ENCODE data around the gene PNKD.
"Not testable (repeated sequence)": the region's sequence is repeated elsewhere in the genome, so short reads cannot be mapped to it uniquely, and the experiment has no call there.

Gene PNKD

GRCh38 chr2:218292048-218293014, 22.0 kb downstream of the PNKD start, which contains the start of gene TMBIM1:
TMBIM1 (minus strand) TSS chr2:218292503; CDS start chr2:218282141, 10,362 bp downstream.
- DNase-seq (ENCODE audit: low read depth in 2 of 2) = peak; percentile 45 to 46

- DNase-seq (ENCODE audit: low read depth in 2 of 2) = no peak
These were observed 23.6 kb downstream of the PNKD start for GRCh38 chr2:218293715-218294429.

GRCh38 chr2:218294430-218295022, 24.2 kb downstream of the PNKD start:
- no peak for DNase-seq (ENCODE audit: low read depth in 2 of 2)

- DNase-seq (ENCODE audit: low read depth in 2 of 2) = no peak
These were observed 24.7 kb downstream of the PNKD start for GRCh38 chr2:218295029-218295428.

GRCh38 chr2:218296200-218296599, 25.9 kb downstream of the PNKD start:
- DNase-seq (ENCODE audit: low read depth in 2 of 2) = no peak

GRCh38 chr2:218296847-218297246, 26.5 kb downstream of the PNKD start:
- DNase-seq (ENCODE audit: low read depth in 2 of 2) = no peak

- no peak for DNase-seq (ENCODE audit: low read depth in 2 of 2)
These were observed 28.1 kb downstream of the PNKD start for GRCh38 chr2:218298314-218298875.

- DNase-seq (ENCODE audit: low read depth in 2 of 2) = no peak
These were observed 29.8 kb downstream of the PNKD start for GRCh38 chr2:218300141-218300540.

GRCh38 chr2:218301176-218301819, 31.0 kb downstream of the PNKD start:
- DNase-seq (ENCODE audit: low read depth in 2 of 2) = peak; percentile 51 to 54

- no peak for DNase-seq (ENCODE audit: low read depth in 2 of 2)
These were observed 35.1 kb downstream of the PNKD start for GRCh38 chr2:218305383-218305782.

- DNase-seq (ENCODE audit: low read depth in 2 of 2) = no peak
These were observed 36.0 kb downstream of the PNKD start for GRCh38 chr2:218306184-218306920.

- no peak for DNase-seq (ENCODE audit: low read depth in 2 of 2)
These were observed 37.2 kb downstream of the PNKD start for GRCh38 chr2:218307415-218308090.

- no peak for DNase-seq (ENCODE audit: low read depth in 2 of 2)
These were observed 40.7 kb downstream of the PNKD start for GRCh38 chr2:218310853-218311540.

- not testable (repeated sequence) for DNase-seq (ENCODE audit: low read depth in 2 of 2)
These were observed 41.4 kb downstream of the PNKD start for GRCh38 chr2:218311541-218312266.

GRCh38 chr2:218312267-218312756, 42.0 kb downstream of the PNKD start:
- DNase-seq (ENCODE audit: low read depth in 2 of 2) = no peak

GRCh38 chr2:218313356-218313755, 43.0 kb downstream of the PNKD start:
- DNase-seq (ENCODE audit: low read depth in 2 of 2) = no peak

- not testable (repeated sequence) for DNase-seq (ENCODE audit: low read depth in 2 of 2)
These were observed 44.4 kb downstream of the PNKD start for GRCh38 chr2:218314764-218315163.

GRCh38 chr2:218315397-218315796, 45.1 kb downstream of the PNKD start:
- DNase-seq (ENCODE audit: low read depth in 2 of 2) = no peak

GRCh38 chr2:218317303-218317630, 46.9 kb downstream of the PNKD start:
- no peak for DNase-seq (ENCODE audit: low read depth in 2 of 2)
